Activated CD4-positive, CD25-positive, alpha-beta regulatory T cell treated with anti-CD3 and anti-CD28 coated beads, Interleukin-2, amount 50 U/mL, for 72 hours (primary cell): ENCODE results near the gene C12orf57.

ENCODE experiments used
- DNase-seq: peaks from one replicate; pipeline ENCODE4 v3.0.0; 2021

Gene C12orf57

DNA sequence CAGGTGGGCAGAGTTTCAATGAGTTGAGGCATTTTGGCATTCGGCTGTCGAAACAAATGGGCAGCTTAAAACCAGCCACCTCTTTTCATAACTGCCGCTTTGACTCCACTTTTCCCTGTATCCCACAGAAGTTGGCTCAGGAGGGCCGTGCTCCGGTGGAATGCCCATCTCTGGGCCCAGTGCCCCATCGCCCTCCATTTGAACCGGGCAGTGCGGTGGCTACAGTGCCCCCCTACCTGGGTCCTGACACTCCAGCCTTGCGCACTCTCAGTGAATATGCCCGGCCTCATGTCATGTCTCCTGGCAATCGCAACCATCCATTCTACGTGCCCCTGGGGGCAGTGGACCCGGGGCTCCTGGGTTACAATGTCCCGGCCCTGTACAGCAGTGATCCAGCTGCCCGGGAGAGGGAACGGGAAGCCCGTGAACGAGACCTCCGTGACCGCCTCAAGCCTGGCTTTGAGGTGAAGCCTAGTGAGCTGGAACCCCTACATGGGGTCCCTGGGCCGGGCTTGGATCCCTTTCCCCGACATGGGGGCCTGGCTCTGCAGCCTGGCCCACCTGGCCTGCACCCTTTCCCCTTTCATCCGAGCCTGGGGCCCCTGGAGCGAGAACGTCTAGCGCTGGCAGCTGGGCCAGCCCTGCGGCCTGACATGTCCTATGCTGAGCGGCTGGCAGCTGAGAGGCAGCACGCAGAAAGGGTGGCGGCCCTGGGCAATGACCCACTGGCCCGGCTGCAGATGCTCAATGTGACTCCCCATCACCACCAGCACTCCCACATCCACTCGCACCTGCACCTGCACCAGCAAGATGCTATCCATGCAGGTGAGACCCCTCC is 5.2 kb upstream of the C12orf57 start:
- no peak for DNase-seq

DNA sequence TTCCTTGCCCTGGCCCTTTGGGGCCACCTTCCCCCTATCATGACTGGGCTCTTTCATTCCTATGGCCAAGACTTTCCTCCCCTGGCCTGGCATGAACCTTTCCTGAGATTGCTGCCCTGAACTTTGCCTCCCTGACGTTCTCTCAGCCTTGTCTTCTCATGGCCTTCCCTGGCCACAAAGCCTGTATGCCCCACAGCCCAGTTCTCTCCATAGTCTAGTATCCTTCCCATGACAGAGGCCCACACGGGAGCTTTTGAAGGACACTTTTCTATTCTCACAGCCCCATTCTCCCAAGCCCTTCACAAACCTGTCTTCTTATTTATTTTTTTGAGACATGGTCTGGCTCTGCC is 4.7 kb upstream of the C12orf57 start:
- no peak for DNase-seq

DNA sequence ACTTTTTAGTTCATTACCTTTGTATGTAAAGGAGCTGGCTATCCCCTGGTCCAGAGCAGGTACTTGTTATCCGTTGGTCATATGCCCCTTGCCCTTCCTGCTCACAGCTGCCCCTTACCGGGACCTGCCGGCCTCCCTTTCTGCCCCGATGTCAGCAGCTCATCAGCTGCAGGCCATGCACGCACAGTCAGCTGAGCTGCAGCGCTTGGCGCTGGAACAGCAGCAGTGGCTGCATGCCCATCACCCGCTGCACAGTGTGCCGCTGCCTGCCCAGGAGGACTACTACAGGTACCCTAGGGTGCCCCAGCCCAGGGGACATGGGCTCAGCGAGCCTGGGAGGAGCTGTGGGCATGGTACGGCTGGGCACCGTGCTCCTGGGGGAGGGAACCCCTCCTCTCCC is 2.6 kb upstream of the C12orf57 start:
- DNase-seq, result no peak

DNA sequence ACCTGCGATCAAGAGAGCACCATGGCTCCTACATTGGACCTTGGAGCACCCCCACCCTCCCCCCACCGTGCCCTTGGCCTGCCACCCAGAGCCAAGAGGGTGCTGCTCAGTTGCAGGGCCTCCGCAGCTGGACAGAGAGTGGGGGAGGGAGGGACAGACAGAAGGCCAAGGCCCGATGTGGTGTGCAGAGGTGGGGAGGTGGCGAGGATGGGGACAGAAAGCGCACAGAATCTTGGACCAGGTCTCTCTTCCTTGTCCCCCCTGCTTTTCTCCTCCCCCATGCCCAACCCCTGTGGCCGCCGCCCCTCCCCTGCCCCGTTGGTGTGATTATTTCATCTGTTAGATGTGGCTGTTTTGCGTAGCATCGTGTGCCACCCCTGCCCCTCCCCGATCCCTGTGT is 2.0 kb upstream of the C12orf57 start:
- no peak for DNase-seq

DNA sequence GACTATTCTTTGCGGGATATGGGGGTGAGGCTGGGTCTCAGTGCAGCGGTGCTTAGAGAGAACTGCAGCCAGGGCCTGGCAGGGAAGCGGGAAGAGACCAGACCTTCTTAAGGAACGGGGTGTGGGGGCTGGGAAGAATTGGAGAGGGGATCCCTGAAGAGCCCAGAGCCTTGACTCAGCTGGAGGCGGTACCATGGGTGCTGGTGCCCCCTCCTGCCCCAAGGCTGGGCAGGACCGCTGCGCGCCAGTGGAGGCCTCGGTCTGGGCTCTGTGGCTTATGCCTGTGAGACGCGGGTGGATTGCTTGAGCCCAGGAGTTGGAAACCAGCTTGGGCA is 1.5 kb upstream of the C12orf57 start:
- no peak for DNase-seq

DNA sequence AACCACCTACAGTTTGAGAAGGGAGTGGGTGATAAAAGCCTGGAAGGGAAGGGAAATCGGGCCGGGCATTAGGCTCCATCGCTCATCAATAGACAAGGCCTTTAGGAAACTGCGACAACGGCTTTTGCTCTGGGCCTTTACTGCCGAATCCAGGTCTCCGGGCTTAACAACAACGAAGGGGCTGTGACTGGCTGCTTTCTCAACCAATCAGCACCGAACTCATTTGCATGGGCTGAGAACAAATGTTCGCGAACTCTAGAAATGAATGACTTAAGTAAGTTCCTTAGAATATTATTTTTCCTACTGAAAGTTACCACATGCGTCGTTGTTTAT is 467 bp upstream of the C12orf57 start:
- DNase-seq, result peak; percentile 65

DNA sequence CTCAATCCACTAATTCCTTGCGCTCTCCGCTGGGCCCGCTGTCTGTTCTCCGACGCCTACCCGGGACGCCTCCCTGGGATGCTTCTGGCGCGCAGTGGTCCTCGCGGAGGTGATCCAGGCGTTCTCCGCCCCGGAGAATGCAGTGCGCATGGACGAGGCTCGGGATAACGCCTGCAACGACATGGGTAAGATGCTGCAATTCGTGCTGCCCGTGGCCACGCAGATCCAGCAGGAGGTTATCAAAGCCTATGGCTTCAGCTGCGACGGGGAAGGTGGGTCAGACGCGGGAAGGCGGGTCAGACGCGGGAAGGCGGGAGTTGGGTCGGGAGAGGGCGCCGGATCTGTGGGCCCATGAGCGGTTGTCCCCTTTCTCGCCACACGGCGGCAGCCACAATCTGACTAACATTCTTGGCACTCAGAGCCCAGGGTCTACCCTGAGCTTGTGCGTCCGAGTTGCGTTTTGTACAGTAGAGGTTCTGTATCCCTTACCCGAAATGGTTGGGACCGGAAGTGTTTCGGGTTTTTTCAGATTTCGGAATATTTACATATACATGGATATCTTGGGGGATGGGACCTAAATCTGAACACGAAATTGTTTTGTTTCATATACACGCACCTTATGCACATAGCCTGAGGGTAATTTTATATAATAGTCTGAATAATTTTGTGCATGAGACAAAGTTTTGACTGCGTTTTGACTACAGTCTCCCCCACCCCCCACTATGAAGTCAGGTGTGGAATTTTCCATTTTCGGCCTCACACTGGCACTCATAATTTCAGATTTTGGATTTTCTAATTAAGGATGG is 762 bp downstream of the C12orf57 start:
- DNase-seq, result peak; percentile 86

DNA sequence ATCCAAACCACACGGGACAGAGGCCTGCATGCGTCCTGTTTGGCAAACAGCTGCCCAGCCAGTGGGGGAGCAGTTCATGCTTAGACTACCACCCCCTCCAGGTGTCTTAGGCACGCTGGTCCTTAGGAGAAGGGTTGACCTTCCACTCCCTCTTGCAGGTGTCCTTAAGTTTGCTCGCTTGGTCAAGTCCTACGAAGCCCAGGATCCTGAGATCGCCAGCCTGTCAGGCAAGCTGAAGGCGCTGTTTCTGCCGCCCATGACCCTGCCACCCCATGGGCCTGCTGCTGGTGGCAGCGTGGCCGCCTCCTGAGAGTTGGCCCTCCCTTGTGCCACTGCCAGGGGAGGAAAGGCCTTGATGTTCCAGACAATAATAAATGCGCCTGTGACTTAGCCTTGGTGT is 1.8 kb downstream of the C12orf57 start:
- DNase-seq, result no peak

DNA sequence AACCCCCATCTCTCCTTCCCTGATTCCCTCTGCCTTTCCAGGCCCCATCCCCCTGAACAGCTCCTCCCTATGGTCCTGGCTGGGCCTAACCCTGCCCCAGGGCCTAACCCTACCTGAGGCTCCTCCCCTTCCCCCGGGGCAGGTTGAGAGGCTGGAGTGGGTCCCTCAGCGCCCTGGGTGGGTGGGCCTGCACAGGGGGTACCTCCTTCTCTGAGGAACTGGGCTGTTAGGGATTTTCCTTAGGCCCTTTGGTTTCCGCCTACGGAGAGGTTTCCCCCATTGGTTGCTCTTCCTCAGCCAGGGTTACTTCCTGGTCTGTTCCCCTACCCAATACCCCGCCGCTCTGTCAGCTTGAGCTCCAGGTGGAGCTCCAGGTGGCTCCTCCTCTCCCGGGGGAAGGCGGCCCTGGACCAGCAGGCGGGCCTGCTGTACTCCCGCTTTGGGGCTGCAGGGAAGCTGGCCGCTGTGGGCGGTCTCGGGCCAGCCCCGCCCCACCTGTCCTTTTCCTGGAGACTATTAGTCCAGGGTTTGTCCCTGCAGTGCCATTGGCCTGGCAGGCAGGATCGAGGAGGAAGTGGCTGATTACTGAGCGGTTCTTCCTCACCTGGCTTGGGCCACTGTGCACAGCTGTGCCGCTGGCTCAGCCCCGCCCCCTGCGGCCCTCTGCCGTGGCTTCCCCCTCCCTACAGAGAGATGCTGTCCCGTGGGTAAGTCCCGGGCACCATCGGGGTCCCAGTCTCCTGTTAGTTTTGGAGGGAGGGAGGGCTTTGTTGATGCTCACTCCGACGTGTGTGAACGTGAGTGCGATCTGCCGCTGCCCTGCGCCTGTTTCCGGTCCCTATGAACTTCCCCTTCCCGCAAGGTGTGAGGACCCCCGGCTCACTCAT is 2.5 kb downstream of the C12orf57 start:
- DNase-seq, result peak; percentile 62

DNA sequence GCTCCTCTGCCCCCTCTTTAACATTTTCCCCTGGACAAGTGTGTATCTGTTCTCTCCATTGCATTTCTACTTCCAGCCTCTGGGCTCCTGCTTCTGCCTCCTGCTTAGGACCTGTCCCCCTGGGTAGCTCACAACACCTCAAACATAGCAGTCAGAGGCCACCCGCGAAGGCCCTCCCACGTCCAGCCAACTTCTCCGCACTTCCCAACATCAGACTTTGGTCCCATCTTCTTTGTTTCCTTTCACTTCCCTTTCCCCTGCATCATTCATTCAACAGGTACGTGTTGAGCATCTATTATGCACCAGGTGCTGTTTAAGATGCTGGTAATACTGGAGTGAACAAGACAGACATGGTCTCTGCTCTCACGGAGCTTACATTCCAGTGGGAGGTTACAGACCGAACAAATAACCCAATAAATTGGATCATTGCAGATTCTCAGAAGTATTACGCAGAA is 3.1 kb downstream of the C12orf57 start:
- DNase-seq, result no peak

DNA sequence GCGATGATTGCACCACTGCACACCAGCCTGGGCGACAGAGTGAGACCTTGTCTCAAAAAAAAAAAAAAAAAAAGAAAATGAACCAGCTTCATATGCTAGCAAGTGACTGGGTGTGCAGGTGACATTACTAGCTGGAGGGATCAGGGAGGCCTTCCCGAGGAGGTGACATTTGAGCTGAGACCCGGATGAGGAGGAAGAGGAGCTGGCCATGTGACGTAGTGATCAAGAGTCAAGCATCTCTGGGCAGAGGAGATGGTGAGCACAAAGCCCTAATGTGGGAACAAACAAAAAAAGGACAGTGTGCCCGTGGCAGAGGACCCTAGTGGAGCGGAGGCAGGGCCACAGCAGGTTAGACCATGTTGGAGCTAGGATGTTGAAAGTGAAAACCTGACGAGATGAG is 3.8 kb downstream of the C12orf57 start:
- DNase-seq, result no peak

DNA sequence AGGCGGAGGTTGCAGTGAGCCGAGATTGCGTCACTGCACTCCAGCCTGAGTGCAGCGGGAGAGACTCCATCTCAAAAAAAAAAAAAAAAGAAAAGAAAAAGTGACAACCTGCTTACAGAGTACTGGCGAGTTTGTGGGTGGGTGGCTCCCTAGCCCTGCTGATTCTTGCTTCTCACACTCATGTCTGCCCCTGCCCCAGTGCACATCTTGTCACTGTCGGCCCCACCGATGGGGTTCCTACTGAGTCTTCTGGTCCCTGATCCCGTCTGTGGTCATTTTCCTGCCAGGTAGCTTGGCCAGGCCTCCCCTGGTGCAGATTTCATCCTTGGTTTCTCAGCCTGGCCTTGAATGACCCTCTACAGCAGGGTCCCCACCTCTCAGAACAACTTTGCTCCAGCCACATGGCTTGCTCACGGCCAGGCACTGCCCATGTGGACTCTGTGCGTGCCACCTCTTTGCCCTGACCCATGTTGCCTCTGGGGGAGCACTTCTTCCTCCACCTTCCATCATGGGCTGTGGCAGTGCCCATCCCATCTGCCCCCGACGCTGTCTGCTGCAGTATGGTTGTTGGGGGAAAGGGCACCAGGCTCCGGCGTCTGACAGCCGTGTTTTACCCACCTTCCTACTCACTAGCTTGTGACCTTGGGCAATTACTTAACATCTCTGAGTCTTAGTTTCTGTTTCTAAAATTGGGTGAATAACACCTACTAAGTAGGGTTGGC is 5.2 kb downstream of the C12orf57 start:
- no peak for DNase-seq

DNA sequence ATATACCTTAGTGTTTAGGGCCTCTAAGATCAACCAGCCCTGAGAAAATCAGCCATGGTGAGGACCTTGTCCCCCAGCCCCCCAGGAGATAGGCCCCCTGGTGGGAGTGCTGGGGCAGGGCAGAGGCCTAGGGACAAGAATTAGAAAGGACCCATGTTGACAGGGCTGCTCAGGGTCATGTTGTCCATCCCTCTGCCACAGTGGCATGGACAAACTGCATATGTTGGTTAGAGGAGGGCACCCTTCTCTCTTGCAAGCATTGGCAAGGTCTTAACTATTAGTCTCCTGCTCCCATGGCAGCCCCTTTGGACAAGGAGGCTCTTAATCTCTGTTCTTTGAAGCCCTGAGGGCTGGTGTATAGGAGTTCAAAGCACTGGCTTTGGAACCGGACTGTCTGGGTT is 6.6 kb downstream of the C12orf57 start:
- DNase-seq, result peak; percentile 43

DNA sequence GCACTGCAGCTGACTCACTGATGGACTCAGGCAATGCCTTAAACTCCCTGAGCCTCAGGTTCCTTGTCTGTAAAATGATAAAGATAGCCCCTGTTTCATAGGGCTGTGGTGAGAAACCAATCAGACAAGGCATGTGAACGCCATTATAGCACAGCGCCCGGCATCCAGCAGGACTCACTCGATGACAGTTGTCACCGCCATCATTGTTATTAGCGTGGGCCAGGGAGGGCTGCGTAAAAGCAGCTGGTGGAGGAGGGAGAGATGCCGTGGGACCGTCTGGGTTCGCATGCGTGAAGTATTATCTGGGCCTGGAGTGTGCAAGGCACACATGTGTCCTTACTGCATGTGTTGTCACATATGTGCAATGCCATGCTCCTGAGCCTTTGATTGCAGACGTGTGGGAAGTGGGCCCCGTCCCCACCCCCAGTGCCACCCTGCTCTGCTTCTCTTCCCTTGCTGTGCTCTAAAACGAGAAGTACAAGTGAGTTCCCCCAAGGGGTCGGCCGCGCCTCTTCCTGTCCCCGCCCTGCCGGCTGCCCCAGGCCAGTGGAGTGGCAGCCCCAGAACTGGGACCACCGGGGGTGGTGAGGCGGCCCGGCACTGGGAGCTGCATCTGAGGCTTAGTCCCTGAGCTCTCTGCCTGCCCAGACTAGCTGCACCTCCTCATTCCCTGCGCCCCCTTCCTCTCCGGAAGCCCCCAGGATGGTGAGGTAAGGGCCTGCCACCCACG is 7.2 kb downstream of the C12orf57 start, which contains the start of gene PTPN6:
PTPN6 (plus strand) TSS at position 546 of the 730 bp plus-strand sequence; CDS start at position 703, 157 bp downstream.
- peak; percentile 51 for DNase-seq

DNA sequence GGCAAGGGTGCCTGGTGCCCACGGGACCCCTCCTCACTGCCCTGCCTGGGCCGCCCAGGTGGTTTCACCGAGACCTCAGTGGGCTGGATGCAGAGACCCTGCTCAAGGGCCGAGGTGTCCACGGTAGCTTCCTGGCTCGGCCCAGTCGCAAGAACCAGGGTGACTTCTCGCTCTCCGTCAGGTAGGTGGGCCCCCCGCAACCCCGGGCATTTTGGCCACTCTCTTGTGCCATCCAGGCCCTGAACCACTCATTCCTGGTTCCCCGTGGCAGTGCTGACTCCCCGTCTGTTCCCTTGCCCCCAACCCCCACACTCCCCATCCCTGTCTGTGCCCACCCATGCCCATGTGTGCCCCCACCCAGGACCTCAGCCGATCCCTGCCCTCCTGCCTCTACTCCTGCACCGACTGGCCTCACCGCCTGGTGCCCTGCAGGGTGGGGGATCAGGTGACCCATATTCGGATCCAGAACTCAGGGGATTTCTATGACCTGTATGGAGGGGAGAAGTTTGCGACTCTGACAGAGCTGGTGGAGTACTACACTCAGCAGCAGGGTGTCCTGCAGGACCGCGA is 7.8 kb downstream of the C12orf57 start:
- DNase-seq, result no peak

DNA sequence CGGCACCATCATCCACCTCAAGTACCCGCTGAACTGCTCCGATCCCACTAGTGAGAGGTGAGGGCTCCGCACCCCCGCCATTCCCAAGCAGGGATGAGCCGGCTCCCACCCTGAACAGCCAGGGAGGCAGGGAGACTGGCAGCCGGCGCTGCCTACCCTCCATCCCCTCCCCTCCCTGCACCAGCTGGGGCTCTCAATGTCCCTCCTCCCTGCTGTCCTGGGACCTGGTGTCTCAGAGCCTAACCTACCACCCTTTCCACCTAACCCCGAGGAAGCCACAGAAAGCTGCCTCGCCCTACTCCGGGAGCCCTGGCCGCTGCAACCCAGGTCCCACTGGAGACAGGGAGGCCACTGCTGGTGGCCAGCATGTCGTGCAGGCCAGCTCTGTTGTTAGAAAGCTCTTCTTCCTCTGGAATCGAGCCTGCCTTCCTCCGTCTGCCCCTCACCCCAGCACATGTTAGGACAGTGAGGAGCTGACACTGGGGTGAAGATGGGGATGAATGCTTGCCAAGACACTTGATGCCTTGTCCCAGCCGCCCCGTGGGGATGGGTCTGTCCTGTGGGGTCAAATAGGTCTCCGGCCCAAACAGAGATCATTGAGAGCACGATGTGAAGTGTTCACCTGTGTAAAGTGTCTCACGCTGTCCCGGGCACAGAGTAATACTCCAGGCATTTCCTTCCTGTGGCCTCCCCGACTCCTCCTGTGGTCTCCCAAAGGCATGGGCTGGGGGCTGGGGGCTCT is 8.5 kb downstream of the C12orf57 start:
- DNase-seq, result peak; percentile 34

DNA sequence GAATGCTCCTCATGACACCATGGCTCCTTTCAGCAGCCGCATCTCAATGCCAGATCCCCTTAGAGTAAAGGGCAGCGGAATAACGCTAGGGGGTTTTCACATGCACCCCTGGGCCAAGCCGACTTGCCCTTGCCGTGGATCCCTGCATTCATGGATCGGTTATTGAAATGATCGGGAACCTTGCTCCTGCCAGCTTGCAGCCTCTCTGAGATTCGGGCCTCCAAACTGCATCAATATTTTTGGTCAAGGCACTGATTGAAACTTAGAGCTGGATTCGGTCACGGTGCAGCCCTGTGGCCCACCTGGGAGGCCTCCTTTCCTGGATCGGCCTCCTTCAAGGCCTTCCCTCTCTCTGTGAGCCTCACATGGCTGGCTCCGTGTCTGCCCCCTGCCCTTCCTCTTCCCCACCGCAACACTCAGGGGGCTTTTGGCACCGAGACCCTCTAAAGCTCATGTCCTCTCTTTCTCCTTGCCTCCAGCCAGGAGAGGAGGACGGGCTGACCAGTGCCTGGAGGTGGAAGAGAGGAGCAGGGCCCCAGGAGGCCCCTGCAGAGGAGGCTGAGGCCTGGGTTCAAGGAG is 9.1 kb downstream of the C12orf57 start:
- no peak for DNase-seq

DNA sequence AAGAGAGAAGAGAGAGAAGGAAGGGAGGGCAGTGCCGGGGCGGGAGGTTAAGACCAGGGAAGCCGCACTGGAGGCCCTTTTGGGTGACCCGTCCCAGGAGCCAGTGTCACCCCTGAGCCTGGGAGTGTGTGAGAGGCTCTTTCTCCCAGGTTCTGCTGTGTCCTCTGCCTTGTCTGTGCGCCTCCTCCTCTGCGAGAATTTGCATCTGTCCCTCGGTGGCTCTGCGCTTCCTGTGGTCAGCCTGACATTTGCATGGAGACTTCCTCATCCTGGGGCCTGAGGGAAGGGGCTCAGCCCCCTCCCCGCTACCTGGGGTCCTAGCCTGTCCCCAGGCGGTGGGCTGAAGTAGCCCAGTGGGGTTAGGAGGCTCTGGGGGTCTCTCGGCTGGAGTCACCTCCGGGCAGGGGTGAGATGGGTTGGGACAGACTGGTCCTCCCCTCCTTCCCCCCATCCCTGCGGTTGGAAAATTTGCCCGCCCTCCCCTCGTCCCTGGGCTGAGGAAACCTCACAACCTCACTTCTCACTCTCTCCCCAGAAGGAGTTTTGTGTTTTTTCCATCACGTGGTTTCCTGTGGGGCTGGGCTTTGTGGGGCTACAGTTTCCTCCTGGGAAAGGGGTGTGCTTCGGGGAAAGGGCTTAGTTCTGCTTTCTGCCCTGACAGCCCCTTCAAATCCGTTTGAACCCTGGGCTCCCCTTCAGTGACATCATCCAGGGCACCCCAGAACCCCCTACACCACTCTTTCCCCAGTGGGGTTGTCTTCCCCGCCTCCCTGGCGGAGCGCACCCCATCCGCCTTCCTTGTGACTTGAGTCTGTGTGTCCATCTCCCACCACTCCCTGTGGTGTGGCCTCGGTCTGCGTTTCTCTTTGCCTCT is 9.9 kb downstream of the C12orf57 start:
- DNase-seq, result peak; percentile 60
